LNCaP clone FGC (cell line): ENCODE measurements around the gene FIBP.

ENCODE experiments used
- DNase-seq: peaks from one replicate; pipeline ENCODE4 v3.0.0-alpha.2; 2011; ENCODE audit warnings: low read depth
- H3K4me3 ChIP-seq: 2 replicates; pipeline ENCODE4 v1.5.1; 2011; ENCODE audit warnings: mild to moderate bottlenecking, low read depth, low read length, control low read depth
- TF ChIP-seq, protein P1 (sequence below): IDR thresholded peaks from 2 replicates; pipeline ENCODE4 v1.5.1; 2012; ENCODE audit warnings: mild to moderate bottlenecking; ENCODE audit not compliant: control insufficient read depth, insufficient read depth; ENCODE audit errors: extremely low read depth

FIBP gene

DNA sequence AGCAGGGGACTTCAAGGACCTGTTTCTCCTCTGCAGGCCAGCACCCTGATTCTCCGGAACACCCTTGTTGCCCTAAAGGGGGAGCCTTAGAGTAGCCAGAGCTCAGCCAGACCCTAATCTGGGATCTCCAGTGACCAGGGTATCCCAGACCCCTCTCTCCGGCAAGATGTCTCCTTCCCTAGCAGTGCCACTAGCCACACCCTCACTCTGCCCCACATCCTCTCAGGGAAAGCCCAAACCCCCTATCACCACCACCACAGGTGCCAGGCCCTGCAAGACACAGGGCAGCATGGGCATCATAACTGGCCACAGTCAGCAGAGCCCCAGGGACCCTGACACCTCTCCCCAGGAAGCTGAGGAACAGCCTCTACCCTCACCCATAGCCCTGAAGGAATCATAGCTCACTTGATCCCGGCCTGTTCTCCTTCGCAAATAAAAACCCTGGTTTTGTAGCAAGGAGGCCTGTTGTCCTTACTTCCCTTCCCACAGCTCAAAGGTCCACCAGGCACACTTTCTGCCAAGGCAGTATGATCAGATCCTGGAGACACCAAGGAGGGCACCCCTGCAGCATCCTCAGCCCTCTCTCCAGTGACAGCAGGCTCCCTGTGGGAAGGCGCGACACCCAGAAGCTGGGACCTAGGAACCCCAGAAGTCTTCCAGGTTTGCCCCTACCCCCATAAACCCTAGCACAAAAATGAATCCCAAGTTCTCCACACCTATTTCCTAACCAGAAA lies 34.9 kb downstream of the FIBP start:
- TF ChIP-seq, protein P1, sequence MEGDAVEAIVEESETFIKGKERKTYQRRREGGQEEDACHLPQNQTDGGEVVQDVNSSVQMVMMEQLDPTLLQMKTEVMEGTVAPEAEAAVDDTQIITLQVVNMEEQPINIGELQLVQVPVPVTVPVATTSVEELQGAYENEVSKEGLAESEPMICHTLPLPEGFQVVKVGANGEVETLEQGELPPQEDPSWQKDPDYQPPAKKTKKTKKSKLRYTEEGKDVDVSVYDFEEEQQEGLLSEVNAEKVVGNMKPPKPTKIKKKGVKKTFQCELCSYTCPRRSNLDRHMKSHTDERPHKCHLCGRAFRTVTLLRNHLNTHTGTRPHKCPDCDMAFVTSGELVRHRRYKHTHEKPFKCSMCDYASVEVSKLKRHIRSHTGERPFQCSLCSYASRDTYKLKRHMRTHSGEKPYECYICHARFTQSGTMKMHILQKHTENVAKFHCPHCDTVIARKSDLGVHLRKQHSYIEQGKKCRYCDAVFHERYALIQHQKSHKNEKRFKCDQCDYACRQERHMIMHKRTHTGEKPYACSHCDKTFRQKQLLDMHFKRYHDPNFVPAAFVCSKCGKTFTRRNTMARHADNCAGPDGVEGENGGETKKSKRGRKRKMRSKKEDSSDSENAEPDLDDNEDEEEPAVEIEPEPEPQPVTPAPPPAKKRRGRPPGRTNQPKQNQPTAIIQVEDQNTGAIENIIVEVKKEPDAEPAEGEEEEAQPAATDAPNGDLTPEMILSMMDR, result no peak
- H3K4me3 ChIP-seq, result no peak overlapping the region
- DNase-seq, result no peak

DNA sequence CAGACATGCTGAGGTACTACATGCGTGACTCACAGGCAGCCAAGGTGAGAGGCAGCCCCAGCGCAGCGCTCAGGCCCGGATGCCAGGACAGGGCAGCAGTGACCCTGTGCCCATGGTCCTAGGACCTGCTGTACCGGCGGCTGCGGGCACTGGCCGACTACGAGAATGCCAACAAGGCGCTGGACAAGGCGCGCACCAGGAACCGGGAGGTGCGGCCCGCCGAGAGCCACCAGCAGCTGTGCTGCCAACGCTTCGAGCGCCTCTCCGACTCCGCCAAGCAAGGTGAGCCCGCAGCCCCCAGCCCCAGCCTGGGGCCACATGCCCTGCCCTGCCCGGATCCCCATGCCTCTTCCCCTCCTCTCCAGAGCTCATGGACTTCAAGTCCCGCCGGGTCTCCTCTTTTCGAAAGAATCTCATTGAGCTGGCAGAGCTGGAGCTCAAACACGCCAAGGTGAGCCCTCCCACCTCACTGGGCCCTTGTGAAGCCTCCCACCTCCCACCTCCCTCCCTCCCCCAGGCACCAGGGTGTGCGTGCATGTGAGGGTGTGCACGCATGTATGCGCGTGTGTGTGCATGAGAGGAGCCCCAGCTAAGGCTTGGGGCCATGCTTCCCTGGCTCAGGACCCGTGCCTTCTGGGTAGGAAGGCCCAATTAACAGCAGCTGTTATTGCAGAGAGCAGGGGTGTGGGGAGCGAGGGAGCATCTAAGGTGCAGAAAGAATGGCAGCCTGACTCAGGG lies 35.6 kb downstream of the FIBP start:
- DNase-seq, result no peak
- no peak overlapping the region for H3K4me3 ChIP-seq
- TF ChIP-seq, protein P1, result no peak

DNA sequence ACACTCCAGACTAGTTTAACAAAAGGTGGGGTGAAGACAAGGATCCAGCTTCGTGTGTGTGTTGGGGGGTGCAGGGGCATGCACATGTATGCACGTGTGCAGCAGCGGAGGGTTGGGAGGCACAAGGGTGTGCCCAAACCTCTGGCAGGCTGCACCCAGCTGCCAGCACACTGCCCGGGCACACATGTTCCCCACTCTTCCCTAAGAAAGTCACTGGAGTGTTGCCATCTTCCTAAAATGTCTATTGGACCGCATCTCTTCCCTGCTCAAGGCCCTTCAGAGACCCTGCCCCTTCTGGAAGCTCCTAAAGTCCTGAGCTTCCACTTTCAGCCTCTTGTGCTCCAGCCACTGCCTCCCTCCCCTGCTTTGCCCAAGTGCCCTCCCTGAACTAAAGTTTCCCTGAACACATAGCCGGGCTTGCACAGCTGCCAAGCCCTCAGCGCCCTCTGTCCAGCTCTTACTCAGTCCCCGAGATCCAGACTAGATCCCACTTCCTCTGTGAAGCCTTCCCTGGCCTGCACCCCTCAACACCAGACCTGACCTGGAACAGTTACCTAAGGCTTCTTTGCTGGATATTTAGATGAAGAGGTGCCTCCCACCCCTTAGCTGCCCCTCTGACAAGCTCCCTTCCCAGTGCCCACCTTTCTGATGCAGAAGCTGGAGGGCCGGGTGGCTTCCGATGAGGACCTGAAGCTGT lies 36.3 kb downstream of the FIBP start:
- TF ChIP-seq, protein P1, result no peak
- DNase-seq, result no peak
- no peak overlapping the region for H3K4me3 ChIP-seq

DNA sequence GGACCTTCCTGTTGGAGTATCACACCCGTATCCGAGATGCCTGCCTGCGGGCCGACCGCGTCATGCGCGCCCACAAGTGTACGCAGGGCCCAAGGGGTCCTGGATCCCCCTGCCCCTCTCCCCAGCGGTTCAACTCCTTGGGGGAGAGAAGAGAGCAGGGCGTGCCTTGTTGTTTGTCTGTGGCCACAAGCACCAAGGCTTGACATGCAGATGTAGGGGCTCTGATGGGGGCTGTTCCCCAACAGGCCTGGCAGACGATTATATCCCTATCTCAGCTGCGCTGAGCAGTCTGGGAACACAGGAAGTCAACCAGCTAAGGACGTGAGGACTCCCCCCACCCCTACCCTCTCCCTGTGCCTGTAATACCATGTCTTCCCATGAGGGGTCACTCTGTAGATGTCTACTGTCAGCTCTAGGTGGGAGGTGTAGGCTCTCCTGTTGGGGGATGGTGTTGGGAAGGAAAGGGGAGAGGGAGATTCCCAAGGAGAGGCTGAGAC lies 37.1 kb downstream of the FIBP start:
- TF ChIP-seq, protein P1, result no peak
- no peak for DNase-seq
- no peak overlapping the region for H3K4me3 ChIP-seq

DNA sequence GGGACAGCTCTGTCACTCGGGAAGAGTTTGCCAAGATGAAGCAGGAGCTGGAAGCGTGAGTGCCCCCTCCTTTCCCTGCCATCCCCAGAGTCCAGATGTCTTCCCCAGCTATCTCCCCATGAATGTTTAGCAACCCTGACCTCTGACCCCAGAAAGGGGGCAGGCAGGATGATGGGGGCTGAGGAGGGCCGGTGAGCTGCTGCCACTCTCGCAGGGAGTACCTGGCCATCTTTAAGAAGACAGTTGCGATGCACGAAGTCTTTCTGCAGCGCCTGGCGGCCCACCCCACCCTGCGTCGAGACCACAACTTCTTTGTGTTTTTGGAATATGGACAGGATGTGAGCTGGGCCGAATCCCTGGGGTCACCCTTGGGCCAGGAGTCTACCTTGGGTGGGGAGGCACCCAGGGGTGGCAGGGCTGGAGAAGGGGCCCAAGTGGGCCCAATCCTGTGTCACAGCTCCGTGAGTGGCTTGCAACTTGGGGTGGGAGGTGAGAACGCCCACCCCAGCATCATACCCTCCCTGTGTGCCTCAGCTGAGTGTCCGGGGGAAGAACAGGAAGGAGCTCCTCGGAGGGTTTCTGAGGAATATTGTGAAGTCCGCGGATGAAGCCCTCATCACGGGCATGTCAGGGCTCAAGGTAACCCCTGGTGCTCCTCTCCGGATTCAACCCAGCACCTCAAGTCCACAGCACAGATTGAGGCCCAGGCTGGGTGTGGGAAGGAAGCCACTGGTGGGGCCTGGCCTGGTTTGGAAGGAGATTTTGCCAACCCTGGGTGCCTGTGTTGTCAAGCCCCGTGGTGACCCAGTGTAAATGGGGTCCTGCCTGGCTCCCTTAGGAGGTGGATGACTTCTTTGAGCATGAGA lies 37.8 kb downstream of the FIBP start:
- TF ChIP-seq, protein P1, result no peak
- no peak for DNase-seq
- no peak overlapping the region for H3K4me3 ChIP-seq

DNA sequence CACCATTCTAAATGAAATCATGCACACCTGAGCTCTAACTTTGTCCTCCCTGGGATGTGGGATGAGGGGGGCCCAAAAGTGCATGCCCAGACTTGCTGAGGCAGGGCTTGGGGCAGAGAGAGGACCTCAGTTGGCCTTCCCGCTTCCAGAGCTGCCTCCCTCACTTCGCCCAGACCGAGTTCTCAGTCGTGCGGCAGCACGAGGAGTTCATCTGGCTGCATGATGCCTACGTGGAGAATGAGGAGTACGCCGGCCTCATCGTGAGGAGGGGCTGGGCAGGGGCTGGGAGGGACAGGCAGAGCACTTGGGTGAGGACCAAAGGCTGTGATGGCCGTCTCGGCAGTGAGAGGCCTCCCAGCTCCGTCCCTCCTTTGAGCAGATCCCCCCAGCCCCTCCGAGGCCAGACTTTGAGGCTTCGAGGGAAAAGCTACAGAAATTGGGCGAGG lies 38.5 kb downstream of the FIBP start:
- no peak for DNase-seq
- TF ChIP-seq, protein P1, result no peak

More for the DNA sequence above, 38.5 kb downstream of the FIBP start:
- H3K4me3 ChIP-seq, result no peak overlapping the region
